ENCODE measurements around the gene DGKD. TPM values are rescaled to one million over a fixed set of nuclear protein-coding genes. Genes with fewer than 3 reads are reported as not detected.

Gene DGKD
- total and polyA plus RNA-seq, 10 of the 15 experiments (the other 5 are each of a cell fraction or from before 2014, with no cell fraction given), result 2.7 to 81.9 (median 27.0) TPM

- peaks cover 33 to 42% of the 10 kb centered on the region in 2 experiments for H3K36me3 ChIP-seq (ENCODE audit: control insufficient read depth in 2 of 2, insufficient read depth in 2 of 2, low read length in 1 of 2)
- H3K9me3 ChIP-seq (replicated peaks; ENCODE audit: control insufficient read depth, insufficient read depth, low read length), result no peaks in the 10 kb centered on the region
- BruUV-seq (replicated peaks), result no TSS peak
- no peak overlapping the region for H3K4me3 ChIP-seq
- no peaks in the 10 kb centered on the region for H3K27me3 ChIP-seq (replicated peaks in 1 of 2; ENCODE audit: control insufficient read depth in 2 of 2, insufficient read depth in 2 of 2, low read length in 1 of 2)
- CTCF ChIA-PET, result interaction anchor here (1.1 to 3.3 kb wide), 5 partner anchors 20 to 159 kb away, joined by 3 to 14 read pairs (median 6); no protein-coding TSS in a partner anchor
- RAD21 ChIA-PET (ENCODE audit: unreplicated experiment), result no interaction called here
- no peak overlapping the region for H3K4me2 ChIP-seq (ENCODE audit: control insufficient read depth, insufficient read depth)
- in situ Hi-C loops (cut with MboI), result no loop called here
- SMC1A ChIA-PET (ENCODE audit: uncharacterized antibody, unreplicated experiment), result interaction anchor here (1.7 to 2.8 kb wide), 2 partner anchors 21 to 34 kb away, joined by 4 to 12 read pairs; no protein-coding TSS in a partner anchor
- DNase-seq (ENCODE audit: low read depth, low spot score) (no peak), ATAC-seq (no peak), FAIRE-seq (no peak)
- 99% methylated on average over 9 of the region's 9 CpGs for WGBS (ENCODE audit: insufficient coverage, insufficient replicate concordance, low lambda C conversion rate, missing lambda C conversion rate)
- no peak overlapping the region for H3K9ac ChIP-seq (ENCODE audit: control insufficient read depth, insufficient read depth, low read length)
- POLR2A ChIA-PET, result no interaction called here
- H4K20me1 ChIP-seq (ENCODE audit: control insufficient read depth, insufficient read depth), result no peaks in the 10 kb centered on the region; the same call in 1 of the 2 replicates
- H3K27ac ChIP-seq (ENCODE audit: control insufficient read depth, insufficient read depth), result no peak overlapping the region
- intact Hi-C loops (cut with micrococcal nuclease; ENCODE audit: unreplicated experiment), result no loop called here
- no peaks in the 10 kb centered on the region for H3K79me2 ChIP-seq (ENCODE audit: control insufficient read depth, insufficient read depth, low read length)
- H3K4me1 ChIP-seq (ENCODE audit: control insufficient read depth, insufficient read depth, low read length), result peaks cover 5% of the 10 kb centered on the region
- TF ChIP-seq HDGF (IDR thresholded peaks at IDR 0.05), result no peak
- TF ChIP-seq MYB (IDR thresholded peaks at IDR 0.05; ENCODE audit: borderline replicate concordance, low read depth, low read length), result no peak
- TF ChIP-seq RCOR1 (conservative IDR thresholded peaks at IDR 0.05; ENCODE audit: low read depth, low read length), result no peak
- TF ChIP-seq HDAC6 (IDR thresholded peaks at IDR 0.05; ENCODE audit: unreplicated experiment), result no peak
- no peak overlapping the region for H2AFZ ChIP-seq (ENCODE audit: control insufficient read depth, low read depth, low read length)
These were observed 84.9 kb downstream of the DGKD start for GRCh38 chr2:233439191-233439590.

- no TSS peak for BruUV-seq (replicated peaks)
- no peak for DNase-seq (ENCODE audit: low read depth, low spot score)
- H3K4me1 ChIP-seq (ENCODE audit: control insufficient read depth, insufficient read depth, low read length), result no peaks in the 10 kb centered on the region; the same call in 1 of the 2 replicates
- peaks cover 33 to 37% of the 10 kb centered on the region in 2 experiments; a peak in 3 of 4 replicates for H3K36me3 ChIP-seq (ENCODE audit: control insufficient read depth in 2 of 2, insufficient read depth in 2 of 2, low read length in 1 of 2)
- H3K79me2 ChIP-seq (ENCODE audit: control insufficient read depth, insufficient read depth, low read length), result no peaks in the 10 kb centered on the region
- H3K9ac ChIP-seq (ENCODE audit: control insufficient read depth, insufficient read depth, low read length), result no peak overlapping the region
- H4K20me1 ChIP-seq (ENCODE audit: control insufficient read depth, insufficient read depth), result no peaks in the 10 kb centered on the region; the same call in 1 of the 2 replicates
- no peak for ATAC-seq
- FAIRE-seq, result no peak
- ChIA-PET RAD21 (ENCODE audit: unreplicated experiment) (interaction anchor here (1.0 to 1.2 kb wide), 3 partner anchors 24 to 87 kb away, joined by 3 to 8 read pairs (median 5); no protein-coding TSS in a partner anchor), CTCF (interaction anchor here (0.8 to 1.9 kb wide), 5 partner anchors 21 to 271 kb away, joined by 3 to 8 read pairs (median 4); no protein-coding TSS in a partner anchor), SMC1A (ENCODE audit: uncharacterized antibody, unreplicated experiment) (interaction anchor here (0.6 to 1.7 kb wide), 3 partner anchors 22 to 38 kb away, joined by 3 to 5 read pairs (median 4); no protein-coding TSS in a partner anchor), POLR2A (no interaction called here)
- no peak for TF ChIP-seq SREBF2 (IDR thresholded peaks at IDR 0.05; ENCODE audit: low read length)
- TF ChIP-seq CHD4 (IDR thresholded peaks at IDR 0.05), result no peak
- no peak for TF ChIP-seq TCF3 (IDR thresholded peaks at IDR 0.05; ENCODE audit: borderline replicate concordance, insufficient read depth, low read depth, low read length)
- no peak for TF ChIP-seq IKZF1 (conservative IDR thresholded peaks at IDR 0.05)
- TF ChIP-seq ATF2 (IDR thresholded peaks at IDR 0.05; ENCODE audit: low read length), result no peak
- no peak for TF ChIP-seq DPF2 (IDR thresholded peaks at IDR 0.05)
- no peak for TF ChIP-seq EGR1 (IDR thresholded peaks at IDR 0.05; ENCODE audit: borderline replicate concordance in 1 of 2, low read depth in 2 of 2, low read length in 2 of 2)
- TF ChIP-seq ASH2L (IDR thresholded peaks at IDR 0.05; ENCODE audit: borderline replicate concordance, low read depth), result no peak
- in situ Hi-C loops (cut with MboI), result no loop called here
- H2AFZ ChIP-seq (ENCODE audit: control insufficient read depth, low read depth, low read length), result no peak overlapping the region
- H3K27ac ChIP-seq (ENCODE audit: control insufficient read depth, insufficient read depth), result no peak overlapping the region
- intact Hi-C loops (cut with micrococcal nuclease; ENCODE audit: unreplicated experiment), result loop anchor here (10.0 kb wide), 1 partner anchor 126 kb away; no protein-coding TSS in a partner anchor
- no peaks in the 10 kb centered on the region for H3K27me3 ChIP-seq (replicated peaks in 1 of 2; ENCODE audit: control insufficient read depth in 2 of 2, insufficient read depth in 2 of 2, low read length in 1 of 2)
- no peak overlapping the region for H3K4me2 ChIP-seq (ENCODE audit: control insufficient read depth, insufficient read depth)
- WGBS (ENCODE audit: insufficient coverage, insufficient replicate concordance, low lambda C conversion rate, missing lambda C conversion rate), result over 99% methylated on average over 17 of the region's 17 CpGs
- H3K9me3 ChIP-seq (replicated peaks; ENCODE audit: control insufficient read depth, insufficient read depth, low read length), result no peaks in the 10 kb centered on the region
- H3K4me3 ChIP-seq, result no peak overlapping the region
These were observed 86.0 kb downstream of the DGKD start for GRCh38 chr2:233440314-233440713.
